ENCODE measurements around the gene PAK5.

DNA sequence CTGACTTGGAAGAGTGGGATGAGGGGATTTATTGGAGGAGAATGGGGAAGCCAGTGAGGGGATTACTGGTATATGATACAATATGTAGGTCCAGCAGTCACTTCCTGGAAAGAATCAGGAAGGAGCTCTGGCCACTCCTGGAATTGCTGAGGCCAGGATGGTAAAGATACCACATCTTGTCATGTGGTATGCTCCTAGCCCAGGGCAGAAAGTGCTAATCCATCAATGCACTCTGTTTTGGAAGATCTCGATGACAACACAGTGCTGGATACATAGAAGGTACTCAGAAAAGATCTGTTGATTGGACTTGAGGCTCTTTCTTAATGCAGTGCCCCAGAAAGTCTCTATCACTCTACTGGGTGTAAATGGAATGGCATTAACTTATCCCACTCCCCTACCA is 271.9 kb downstream of the PAK5 start:
- TF ChIP-seq, protein P1, sequence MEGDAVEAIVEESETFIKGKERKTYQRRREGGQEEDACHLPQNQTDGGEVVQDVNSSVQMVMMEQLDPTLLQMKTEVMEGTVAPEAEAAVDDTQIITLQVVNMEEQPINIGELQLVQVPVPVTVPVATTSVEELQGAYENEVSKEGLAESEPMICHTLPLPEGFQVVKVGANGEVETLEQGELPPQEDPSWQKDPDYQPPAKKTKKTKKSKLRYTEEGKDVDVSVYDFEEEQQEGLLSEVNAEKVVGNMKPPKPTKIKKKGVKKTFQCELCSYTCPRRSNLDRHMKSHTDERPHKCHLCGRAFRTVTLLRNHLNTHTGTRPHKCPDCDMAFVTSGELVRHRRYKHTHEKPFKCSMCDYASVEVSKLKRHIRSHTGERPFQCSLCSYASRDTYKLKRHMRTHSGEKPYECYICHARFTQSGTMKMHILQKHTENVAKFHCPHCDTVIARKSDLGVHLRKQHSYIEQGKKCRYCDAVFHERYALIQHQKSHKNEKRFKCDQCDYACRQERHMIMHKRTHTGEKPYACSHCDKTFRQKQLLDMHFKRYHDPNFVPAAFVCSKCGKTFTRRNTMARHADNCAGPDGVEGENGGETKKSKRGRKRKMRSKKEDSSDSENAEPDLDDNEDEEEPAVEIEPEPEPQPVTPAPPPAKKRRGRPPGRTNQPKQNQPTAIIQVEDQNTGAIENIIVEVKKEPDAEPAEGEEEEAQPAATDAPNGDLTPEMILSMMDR (IDR thresholded peaks at IDR 0.05): no peak
- TF ChIP-seq EZH2 (IDR thresholded peaks at IDR 0.05; ENCODE audit: borderline replicate concordance, insufficient read depth, low read depth, low read length, poor library complexity, severe bottlenecking): no peak

All from B cell (primary cell).